Epithelial cell of proximal tubule (primary cell): Measurements from ENCODE around the gene ADAMTS8. TPM values are rescaled to one million over a fixed set of nuclear protein-coding genes. Genes with fewer than 3 reads are reported as not detected.

Source experiments
- DNase-seq: peaks from one replicate; pipeline ENCODE4 v3.0.0-alpha.2; 2011; ENCODE audit warnings: low read depth
- H3K4me3 ChIP-seq: 2 replicates; pipeline ENCODE4 v1.5.1; 2011; ENCODE audit warnings: low read depth, mild to moderate bottlenecking, low read length
- total RNA-seq: library from RNA; depleted of rRNA; stranded (reverse); fragments of >200 nt; gene quantifications from 2 replicates; pipeline ENCODE4 v1.2.3, GENCODE V29; 2015
- TF ChIP-seq, protein P1 (sequence below): conservative IDR thresholded peaks from 2 replicates; pipeline ENCODE4 v1.5.1; 2012; ENCODE audit warnings: low read depth, mild to moderate bottlenecking, low read length

The ADAMTS8 gene
- total RNA-seq, 1 donor from 2014 or later: not detected

DNA sequence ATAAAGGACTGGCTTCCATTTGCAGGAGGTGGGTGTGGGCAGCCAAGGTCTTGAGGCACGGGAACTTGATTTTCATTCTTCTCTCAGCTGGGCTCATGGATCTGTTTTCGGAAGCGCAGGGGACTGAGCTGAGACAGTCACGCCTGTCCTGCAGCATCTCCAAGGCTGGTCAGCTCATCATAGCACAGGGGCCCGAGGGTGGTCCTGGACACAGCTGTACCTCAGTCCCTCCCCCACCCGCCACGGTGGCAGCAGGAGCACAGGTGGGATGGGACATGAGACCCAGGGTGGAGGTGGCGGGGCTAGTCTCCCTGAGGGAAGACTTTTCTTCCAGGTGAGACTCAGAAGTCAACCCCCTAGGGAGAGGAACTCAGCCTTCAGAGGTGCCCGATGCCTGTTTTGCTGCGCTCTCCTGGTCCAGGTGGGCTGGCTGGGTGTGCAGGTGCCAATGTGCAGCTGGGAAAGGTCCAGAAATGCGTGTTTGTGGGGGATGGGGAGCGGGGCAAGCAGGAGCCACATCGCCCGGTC lies 3.7 kb downstream of the ADAMTS8 start:
- no peak overlapping the region for H3K4me3 ChIP-seq
- TF ChIP-seq, protein P1, sequence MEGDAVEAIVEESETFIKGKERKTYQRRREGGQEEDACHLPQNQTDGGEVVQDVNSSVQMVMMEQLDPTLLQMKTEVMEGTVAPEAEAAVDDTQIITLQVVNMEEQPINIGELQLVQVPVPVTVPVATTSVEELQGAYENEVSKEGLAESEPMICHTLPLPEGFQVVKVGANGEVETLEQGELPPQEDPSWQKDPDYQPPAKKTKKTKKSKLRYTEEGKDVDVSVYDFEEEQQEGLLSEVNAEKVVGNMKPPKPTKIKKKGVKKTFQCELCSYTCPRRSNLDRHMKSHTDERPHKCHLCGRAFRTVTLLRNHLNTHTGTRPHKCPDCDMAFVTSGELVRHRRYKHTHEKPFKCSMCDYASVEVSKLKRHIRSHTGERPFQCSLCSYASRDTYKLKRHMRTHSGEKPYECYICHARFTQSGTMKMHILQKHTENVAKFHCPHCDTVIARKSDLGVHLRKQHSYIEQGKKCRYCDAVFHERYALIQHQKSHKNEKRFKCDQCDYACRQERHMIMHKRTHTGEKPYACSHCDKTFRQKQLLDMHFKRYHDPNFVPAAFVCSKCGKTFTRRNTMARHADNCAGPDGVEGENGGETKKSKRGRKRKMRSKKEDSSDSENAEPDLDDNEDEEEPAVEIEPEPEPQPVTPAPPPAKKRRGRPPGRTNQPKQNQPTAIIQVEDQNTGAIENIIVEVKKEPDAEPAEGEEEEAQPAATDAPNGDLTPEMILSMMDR: no peak
- DNase-seq: no peak

DNA sequence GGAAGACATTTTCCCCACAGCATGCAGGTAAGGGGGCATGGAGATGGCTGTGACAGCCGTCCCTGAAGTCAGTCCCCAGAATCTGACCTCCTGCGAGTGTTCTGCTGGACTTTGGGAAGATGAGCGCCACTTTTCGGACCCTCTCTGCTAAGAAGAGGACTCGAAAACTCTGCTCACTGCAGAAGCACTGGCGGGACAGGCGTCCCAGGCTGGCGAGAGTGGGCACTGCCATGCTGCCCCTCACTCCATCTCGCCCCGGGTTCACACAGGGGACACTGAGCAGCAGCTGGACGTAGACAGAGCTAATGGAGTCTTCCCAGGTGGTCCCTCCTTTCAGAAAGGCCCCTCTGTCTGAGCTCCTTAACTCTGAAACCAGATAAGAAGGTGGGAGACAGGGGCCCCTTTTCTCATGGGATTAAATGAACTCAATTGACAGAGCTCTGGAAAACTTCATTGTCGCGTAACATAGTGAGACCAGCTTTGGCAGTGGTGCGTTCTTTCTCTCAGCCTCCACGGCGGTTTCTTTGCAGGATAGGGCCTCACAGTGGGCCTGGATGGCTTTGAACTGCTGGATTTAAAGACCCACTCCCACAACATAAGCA lies 4.8 kb downstream of the ADAMTS8 start:
- DNase-seq: no peak
- TF ChIP-seq, protein P1: no peak
- no peak overlapping the region for H3K4me3 ChIP-seq

DNA sequence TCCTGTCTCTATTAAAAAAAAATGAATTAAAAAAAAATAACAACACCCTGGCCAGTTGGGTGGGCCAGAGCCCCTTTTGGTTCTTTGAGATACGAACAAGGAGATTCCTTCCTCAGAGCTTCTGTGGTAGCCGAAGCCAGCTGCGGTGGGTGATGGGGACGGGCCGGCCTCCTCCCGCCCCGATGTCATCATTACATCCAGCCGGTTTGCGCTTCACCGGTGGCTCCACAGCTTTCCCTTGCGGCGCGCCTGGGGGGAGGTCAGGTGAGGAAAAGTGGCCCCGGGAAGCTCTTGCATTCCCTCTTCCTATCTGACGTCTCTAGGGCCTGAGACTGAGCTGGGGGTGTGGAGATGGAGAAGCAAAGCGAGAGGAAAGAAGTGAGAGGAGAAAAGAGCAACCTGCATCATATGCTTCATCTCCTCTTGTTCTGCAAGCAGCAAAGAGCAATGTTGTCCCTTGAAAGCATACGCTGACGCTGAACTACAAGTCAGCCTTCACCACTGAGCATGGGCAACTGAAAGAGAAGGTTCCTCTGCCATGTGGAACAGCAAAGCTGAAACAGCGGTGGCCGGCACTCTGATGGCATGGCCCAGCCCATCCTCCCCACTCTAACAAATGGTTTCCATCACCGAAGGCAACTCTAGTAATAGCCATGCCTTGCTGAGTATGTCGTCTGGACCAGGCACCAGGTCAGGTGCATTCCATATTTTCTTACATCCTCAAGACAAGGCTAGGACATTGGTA lies 6.0 kb downstream of the ADAMTS8 start:
- TF ChIP-seq, protein P1: no peak
- no peak for DNase-seq
- H3K4me3 ChIP-seq: no peak overlapping the region

DNA sequence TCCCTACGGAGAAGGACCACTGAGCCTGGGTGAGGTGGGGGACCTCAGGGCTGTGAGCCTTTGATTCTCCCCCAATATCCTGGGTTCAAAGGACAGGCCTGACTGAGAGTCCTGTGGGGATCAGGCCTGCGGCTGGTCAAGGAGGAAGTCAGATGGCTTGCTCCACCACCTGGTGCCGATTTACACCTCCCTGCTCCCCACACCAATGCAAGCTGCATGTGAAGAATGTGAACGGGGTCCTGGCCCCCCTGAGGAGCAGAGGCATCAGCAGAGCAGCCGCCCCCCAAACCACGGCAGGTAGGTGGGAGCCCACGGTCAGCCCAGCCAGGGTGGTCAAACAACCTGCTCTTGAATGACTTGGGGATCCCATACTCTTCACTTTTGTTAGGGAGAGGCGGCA lies 6.7 kb downstream of the ADAMTS8 start:
- TF ChIP-seq, protein P1: no peak
- DNase-seq: no peak
- no peak overlapping the region for H3K4me3 ChIP-seq

DNA sequence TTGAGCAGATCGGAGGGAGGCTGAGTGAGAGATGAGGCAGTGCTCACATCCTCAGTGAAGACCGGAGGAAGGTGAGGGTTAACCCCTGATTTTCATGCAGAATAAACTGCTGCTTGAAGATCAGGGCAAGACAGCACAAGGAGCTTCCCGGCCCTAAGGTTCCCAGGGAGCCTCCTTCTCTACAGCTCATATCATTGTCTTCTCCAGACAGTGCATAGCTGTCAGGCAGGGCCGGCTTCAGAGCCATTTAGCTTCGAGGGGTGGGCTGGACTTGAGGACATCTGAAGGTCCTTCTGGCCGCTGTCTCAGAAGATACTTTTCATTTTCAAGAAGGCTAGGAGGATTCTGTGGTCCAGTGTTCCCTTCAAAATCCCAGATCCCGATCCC lies 7.2 kb downstream of the ADAMTS8 start:
- no peak overlapping the region for H3K4me3 ChIP-seq
- TF ChIP-seq, protein P1: no peak
- no peak for DNase-seq

DNA sequence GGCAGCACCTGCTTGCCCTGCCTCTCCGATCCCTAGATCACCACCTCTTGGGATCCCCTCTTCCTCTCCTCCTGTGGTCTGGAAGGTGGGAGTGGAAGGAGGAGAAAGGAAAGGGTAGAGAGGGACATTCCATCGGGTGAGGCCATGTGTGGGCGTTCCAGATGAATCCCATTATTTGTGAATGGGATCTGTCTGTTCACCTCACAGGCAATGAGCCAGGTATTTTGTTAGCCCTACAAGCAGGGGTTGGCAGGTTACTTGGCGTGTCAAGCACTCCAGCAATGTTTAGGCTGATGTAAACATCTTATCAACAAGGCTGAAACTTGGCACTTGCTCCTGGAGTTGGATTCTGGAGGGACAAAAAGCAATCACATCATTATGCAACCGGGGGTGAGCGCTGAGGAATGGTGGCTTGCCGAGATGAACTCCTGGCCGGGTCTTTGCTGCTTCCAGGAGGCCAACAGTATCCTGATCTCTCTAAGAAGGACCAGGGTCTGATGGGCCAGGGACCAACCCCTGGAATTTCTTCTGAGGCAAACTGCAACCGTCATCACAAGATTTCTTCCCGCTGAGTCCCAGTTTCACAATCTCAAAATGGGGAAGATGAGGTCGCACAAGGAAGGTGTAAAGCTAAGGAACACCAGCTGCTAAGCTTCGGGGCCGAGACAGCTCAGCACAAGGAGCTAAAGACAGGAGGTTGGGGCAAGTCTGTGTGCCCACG lies 7.8 kb downstream of the ADAMTS8 start:
- H3K4me3 ChIP-seq: no peak overlapping the region
- no peak for DNase-seq
- TF ChIP-seq, protein P1: no peak
